Neural progenitor cell (in vitro differentiated cells): ENCODE measurements around the gene LIMS2. TPM values are rescaled to one million over a fixed set of nuclear protein-coding genes. Genes with fewer than 3 reads are reported as not detected.

ENCODE experiments used
- DNase-seq: peaks from one replicate; pipeline ENCODE4 v3.0.0-alpha.2; 2016; ENCODE audit warnings: low spot score
- H2AFZ ChIP-seq: fragments of 200-600 bp; sonication (generic); replicated peaks from 2 replicates; pipeline ENCODE4 v1.6.1; 2016; ENCODE audit warnings: antibody characterized with exemption
- H3F3A ChIP-seq: fragments of 200-600 bp; sonication (generic); 2 replicates; pipeline ENCODE4 v1.6.1; 2016; ENCODE audit warnings: antibody characterized with exemption, low read depth
- H3K27ac ChIP-seq: fragments of 200-600 bp; sonication (generic); 2 replicates; pipeline ENCODE4 v1.5.1; 2016; ENCODE audit warnings: mild to moderate bottlenecking
- H3K27me3 ChIP-seq: fragments of 200-600 bp; sonication (generic); 2 replicates; pipeline ENCODE4 v1.6.1; 2016; ENCODE audit warnings: mild to moderate bottlenecking, moderate library complexity
- H3K36me3 ChIP-seq: fragments of 200-600 bp; sonication (generic); 2 replicates; pipeline ENCODE4 v1.5.1; 2016
- H3K4me1 ChIP-seq: fragments of 200-600 bp; sonication (generic); 2 replicates; pipeline ENCODE4 v1.6.1; 2016; ENCODE audit warnings: mixed run types
- H3K4me2 ChIP-seq: fragments of 200-600 bp; sonication (generic); 2 replicates; pipeline ENCODE4 v1.6.1; 2016
- H3K4me3 ChIP-seq: fragments of 200-600 bp; sonication (generic); 2 replicates; pipeline ENCODE4 v1.5.1; 2016
- H3K79me2 ChIP-seq: fragments of 200-600 bp; sonication (generic); 2 replicates; pipeline ENCODE4 v1.6.1; 2016; ENCODE audit warnings: low read depth
- H3K9ac ChIP-seq: fragments of 200-600 bp; sonication (generic); 2 replicates; pipeline ENCODE4 v1.6.1; 2016
- H3K9me3 ChIP-seq: fragments of 200-600 bp; sonication (generic); 2 replicates; pipeline ENCODE4 v1.5.1; 2016; ENCODE audit warnings: low read depth
- H4K20me1 ChIP-seq: fragments of 200-600 bp; sonication (generic); 2 replicates; pipeline ENCODE4 v1.6.1; 2016; ENCODE audit warnings: low read depth
- H3K27ac Mint-ChIP-seq: 3 replicates; pipeline ENCODE4 v1.8.0; 2021; ENCODE audit warnings: mixed read lengths
- H3K27me3 Mint-ChIP-seq: 2 replicates; pipeline ENCODE4 v1.8.0; 2022; ENCODE audit warnings: low read depth, mild to moderate bottlenecking, inconsistent platforms, moderate library complexity, mixed read lengths; ENCODE audit not compliant: insufficient read depth
- H3K36me3 Mint-ChIP-seq: 3 replicates; pipeline ENCODE4 v1.8.0; 2021; ENCODE audit warnings: mixed read lengths
- H3K4me1 Mint-ChIP-seq: 3 replicates; pipeline ENCODE4 v1.8.0; 2021; ENCODE audit warnings: mixed read lengths
- H3K4me3 Mint-ChIP-seq: 3 replicates; pipeline ENCODE4 v1.8.0; 2021; ENCODE audit warnings: mild to moderate bottlenecking, moderate library complexity, mixed read lengths
- H3K9me3 Mint-ChIP-seq: 3 replicates; pipeline ENCODE4 v1.8.0; 2020; ENCODE audit warnings: mixed read lengths
- EZH2 ChIP-seq: fragments of 200-600 bp; sonication (generic); IDR thresholded peaks from 2 replicates; pipeline ENCODE4 v1.6.1; 2017; ENCODE audit warnings: antibody characterized with exemption, mild to moderate bottlenecking, moderate library complexity
- EZH2phosphoT487 ChIP-seq: fragments of 200-600 bp; sonication (generic); IDR thresholded peaks from 2 replicates; pipeline ENCODE4 v1.6.1; 2017; ENCODE audit warnings: antibody characterized with exemption
- total RNA-seq: library from RNA; depleted of rRNA; stranded (reverse); fragments of >200 nt; gene quantifications from 2 replicates; pipeline ENCODE4 v1.2.3, GENCODE V29; 2015; ENCODE audit warnings: low replicate concordance
- TF ChIP-seq, protein P1 (sequence below): fragments of 200-600 bp; sonication (generic); IDR thresholded peaks from 2 replicates; pipeline ENCODE4 v1.5.1; 2017; ENCODE audit warnings: antibody characterized with exemption, mild to moderate bottlenecking

LIMS2 gene
- total RNA-seq, 1 donor from 2014 or later = not detected

DNA sequence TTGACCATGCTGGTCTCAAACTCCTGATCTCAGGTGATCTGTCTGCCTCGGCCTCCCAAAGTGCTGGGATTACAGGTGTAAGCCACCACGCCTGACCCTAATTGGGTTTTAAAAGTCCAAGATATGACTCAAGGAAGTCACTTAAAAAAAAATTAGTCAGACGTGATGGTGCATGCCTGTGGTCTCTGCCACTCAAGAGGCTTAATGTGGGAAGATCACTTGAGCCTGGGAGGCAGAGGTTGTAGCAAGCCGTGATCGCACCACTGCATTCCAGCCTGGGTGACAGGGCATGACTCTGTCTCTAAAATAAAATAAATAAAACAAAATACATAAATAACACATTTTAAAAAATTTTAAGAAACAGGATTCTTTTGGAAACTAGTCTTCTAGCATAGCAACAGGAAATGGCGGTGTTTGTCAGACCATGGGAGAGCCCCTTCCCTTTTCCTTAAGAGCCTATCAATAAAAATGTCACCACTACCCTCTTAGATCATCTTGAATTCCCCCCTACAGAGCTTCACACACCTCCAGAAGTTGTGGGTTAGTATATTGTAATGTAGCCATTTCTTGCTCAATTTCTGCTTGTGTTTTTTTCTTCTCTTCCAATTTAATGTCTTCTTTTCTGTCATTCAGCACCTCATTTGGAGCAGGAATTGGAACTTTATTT, 46.1 kb upstream of the LIMS2 start:
- peaks cover 30% of the 10 kb centered on the region for H3K36me3 Mint-ChIP-seq
- TF ChIP-seq EZH2 (no peak), EZH2phosphoT487 (no peak)
- DNase-seq = no peak
- Histone ChIP-seq H3K27ac (no peak overlapping the region), H3K27me3 (no peaks in the 10 kb centered on the region), H3K36me3 (no peaks in the 10 kb centered on the region), H3K4me2 (no peak overlapping the region), H3K79me2 (no peaks in the 10 kb centered on the region), H3K9ac (no peak overlapping the region), H3K4me1 (peaks cover 3% of the 10 kb centered on the region), H3K4me3 (no peak overlapping the region), H2AFZ (no peak overlapping the region), H4K20me1 (no peaks in the 10 kb centered on the region), H3K9me3 (no peaks in the 10 kb centered on the region), H3F3A (peaks cover 2% of the 10 kb centered on the region)
- H3K4me1 Mint-ChIP-seq = no peaks in the 10 kb centered on the region
- H3K27ac Mint-ChIP-seq = no peak overlapping the region
- H3K9me3 Mint-ChIP-seq = no peaks in the 10 kb centered on the region
- peaks cover 2% of the 10 kb centered on the region for H3K27me3 Mint-ChIP-seq
- no peak overlapping the region for H3K4me3 Mint-ChIP-seq

DNA sequence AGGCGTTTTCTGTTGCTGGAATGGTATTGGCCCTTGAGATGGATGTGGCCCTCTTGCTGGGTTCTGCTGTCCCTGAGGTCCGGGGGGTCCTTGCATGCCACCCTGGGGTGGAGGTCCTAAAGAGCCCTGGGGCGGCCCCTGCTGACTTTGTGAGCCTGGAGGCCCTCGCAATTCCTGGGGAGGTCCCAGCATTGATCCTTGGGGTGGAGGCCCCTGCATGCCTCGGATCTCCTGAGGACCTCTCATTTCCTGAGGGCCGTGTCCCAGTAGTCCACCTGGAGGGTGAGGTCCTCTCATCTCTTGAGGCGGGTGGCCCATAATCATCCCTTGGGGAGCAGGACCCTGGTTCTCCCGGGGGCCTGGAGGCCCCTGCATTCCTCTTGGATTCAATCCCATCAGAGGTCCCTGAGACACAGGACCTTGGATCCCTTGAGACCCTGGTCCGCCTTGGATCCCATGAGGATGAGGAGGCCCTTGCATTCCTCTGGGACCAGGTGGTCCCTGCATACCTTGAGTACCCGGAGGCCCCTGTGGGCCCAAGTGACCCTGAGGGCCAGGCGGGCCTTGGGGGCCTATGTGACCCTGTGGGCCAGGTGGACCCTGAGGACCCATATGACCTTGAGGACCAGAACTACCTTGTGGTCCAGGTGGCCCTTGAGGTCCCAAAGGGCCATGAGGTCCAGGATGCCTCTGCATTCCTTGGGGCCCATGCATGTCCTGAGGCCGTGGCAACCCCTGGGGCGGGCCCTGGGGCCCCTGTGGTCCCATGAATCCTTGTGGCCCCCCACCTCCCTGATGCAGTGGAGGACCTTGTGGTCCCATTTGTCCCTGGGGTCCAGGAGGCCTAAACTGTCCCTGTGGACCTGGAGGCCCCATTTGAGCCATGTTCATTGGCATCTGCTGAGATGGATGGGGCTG, 44.2 kb upstream of the LIMS2 start:
- no peaks in the 10 kb centered on the region for H3K27me3 ChIP-seq
- H3K9me3 ChIP-seq = no peaks in the 10 kb centered on the region
- H2AFZ ChIP-seq = no peak overlapping the region
- no peak overlapping the region for H3K27ac Mint-ChIP-seq
- no peak overlapping the region for H3K4me3 ChIP-seq
- peaks cover 30% of the 10 kb centered on the region for H3K36me3 Mint-ChIP-seq
- H4K20me1 ChIP-seq = no peaks in the 10 kb centered on the region
- H3K27me3 Mint-ChIP-seq = peaks cover 2% of the 10 kb centered on the region
- TF ChIP-seq EZH2 (no peak), EZH2phosphoT487 (no peak)
- TF ChIP-seq, protein P1, sequence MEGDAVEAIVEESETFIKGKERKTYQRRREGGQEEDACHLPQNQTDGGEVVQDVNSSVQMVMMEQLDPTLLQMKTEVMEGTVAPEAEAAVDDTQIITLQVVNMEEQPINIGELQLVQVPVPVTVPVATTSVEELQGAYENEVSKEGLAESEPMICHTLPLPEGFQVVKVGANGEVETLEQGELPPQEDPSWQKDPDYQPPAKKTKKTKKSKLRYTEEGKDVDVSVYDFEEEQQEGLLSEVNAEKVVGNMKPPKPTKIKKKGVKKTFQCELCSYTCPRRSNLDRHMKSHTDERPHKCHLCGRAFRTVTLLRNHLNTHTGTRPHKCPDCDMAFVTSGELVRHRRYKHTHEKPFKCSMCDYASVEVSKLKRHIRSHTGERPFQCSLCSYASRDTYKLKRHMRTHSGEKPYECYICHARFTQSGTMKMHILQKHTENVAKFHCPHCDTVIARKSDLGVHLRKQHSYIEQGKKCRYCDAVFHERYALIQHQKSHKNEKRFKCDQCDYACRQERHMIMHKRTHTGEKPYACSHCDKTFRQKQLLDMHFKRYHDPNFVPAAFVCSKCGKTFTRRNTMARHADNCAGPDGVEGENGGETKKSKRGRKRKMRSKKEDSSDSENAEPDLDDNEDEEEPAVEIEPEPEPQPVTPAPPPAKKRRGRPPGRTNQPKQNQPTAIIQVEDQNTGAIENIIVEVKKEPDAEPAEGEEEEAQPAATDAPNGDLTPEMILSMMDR = no peak
- H3K4me3 Mint-ChIP-seq = no peak overlapping the region
- no peaks in the 10 kb centered on the region for H3K36me3 ChIP-seq
- DNase-seq = no peak
- no peaks in the 10 kb centered on the region for H3K79me2 ChIP-seq
- H3K4me1 ChIP-seq = peaks cover 17% of the 10 kb centered on the region
- no peak overlapping the region for H3K27ac ChIP-seq
- H3K4me1 Mint-ChIP-seq = no peaks in the 10 kb centered on the region
- H3K9ac ChIP-seq = no peak overlapping the region
- no peaks in the 10 kb centered on the region for H3K9me3 Mint-ChIP-seq
- H3F3A ChIP-seq = peaks cover 8% of the 10 kb centered on the region
- no peak overlapping the region for H3K4me2 ChIP-seq

DNA sequence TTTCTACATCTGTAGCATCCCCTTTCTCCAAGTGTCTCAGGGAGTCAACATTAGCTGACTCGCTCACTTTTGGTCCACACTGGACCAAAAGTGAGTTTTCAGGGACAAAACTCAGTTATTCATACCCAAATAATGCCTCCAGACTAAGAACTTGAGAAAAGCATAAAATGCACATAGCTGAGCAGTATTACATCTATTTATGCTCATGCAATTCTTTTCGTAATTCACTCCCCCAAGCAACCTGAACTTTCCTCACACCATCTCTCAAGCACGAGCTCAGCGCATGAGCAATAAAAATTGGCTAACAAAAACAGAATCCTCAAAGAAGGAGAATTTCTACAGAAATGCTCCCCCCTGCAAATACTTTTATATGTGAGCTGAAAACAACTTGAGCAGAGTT, 42.9 kb upstream of the LIMS2 start:
- H4K20me1 ChIP-seq = no peaks in the 10 kb centered on the region
- Mint-ChIP-seq H3K4me3 (no peak overlapping the region), H3K9me3 (no peaks in the 10 kb centered on the region), H3K27ac (no peak overlapping the region), H3K36me3 (peaks cover 30% of the 10 kb centered on the region), H3K4me1 (no peaks in the 10 kb centered on the region), H3K27me3 (peaks cover 2% of the 10 kb centered on the region)
- H3K4me3 ChIP-seq = no peak overlapping the region
- H3K9ac ChIP-seq = no peak overlapping the region
- no peak overlapping the region for H3K4me2 ChIP-seq
- no peaks in the 10 kb centered on the region for H3K79me2 ChIP-seq
- no peak overlapping the region for H3K27ac ChIP-seq
- DNase-seq = no peak
- no peaks in the 10 kb centered on the region for H3K9me3 ChIP-seq
- TF ChIP-seq, protein P1 = no peak
- no peak for TF ChIP-seq EZH2phosphoT487
- TF ChIP-seq EZH2 = no peak
- H3K27me3 ChIP-seq = no peaks in the 10 kb centered on the region
- H2AFZ ChIP-seq = no peak overlapping the region
- H3F3A ChIP-seq = peaks cover 8% of the 10 kb centered on the region
- H3K36me3 ChIP-seq = no peaks in the 10 kb centered on the region
- peaks cover 17% of the 10 kb centered on the region for H3K4me1 ChIP-seq
